ENCODE results near the gene RABGAP1L. TPM values are rescaled to one million over a fixed set of nuclear protein-coding genes. Genes with fewer than 3 reads are reported as not detected.

Gene RABGAP1L
- total RNA-seq, 1 experiment from 2014 or later = 14.2 TPM

DNA sequence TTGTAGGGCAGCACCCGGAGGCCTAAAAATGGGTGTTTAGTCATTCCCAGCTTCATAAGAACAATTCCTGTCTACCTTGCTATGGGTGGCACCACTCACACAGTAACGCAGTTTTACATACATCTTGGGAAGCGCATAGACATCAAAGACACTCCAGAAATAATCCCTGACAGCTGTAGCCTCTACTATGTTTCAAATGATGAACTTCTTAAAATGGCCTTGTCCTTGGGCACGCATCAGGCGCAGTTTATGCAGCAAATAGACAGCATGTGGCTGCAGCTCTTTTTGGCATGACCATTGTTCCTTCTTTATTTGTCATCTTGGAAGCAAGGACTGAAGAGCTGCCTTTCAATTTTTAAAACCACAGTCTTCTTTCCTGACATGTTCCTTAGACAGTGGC lies 762.8 kb downstream of the RABGAP1L start:
- no peak for DNase-seq (ENCODE audit: low read depth)

- DNase-seq (ENCODE audit: low read depth) = no peak
Observed at GRCh38 chr1:174923820-174924219, 764.5 kb downstream of the RABGAP1L start.

GRCh38 chr1:174928541-174928940 lies 769.2 kb downstream of the RABGAP1L start:
- DNase-seq (ENCODE audit: low read depth) = no peak

DNA sequence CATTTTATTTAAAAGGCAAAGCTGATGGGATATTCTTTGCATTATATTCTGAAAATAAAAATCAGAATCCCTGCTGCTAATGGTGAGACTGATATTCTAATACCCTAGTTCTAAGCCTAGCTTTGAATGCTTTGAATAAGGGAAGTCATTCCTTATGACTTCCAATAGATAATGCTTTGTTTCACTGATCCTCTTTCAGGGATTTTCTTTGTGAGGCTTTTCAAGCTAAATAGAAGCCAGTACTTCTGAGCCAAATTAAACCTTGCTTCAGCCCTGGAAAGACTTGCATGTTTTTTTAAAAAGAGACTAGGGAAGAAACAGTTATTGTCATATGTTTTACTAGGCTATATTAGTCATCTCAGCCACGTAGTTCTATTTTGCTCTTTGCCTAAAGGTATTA lies 771.9 kb downstream of the RABGAP1L start:
- no peak for DNase-seq (ENCODE audit: low read depth)

DNA sequence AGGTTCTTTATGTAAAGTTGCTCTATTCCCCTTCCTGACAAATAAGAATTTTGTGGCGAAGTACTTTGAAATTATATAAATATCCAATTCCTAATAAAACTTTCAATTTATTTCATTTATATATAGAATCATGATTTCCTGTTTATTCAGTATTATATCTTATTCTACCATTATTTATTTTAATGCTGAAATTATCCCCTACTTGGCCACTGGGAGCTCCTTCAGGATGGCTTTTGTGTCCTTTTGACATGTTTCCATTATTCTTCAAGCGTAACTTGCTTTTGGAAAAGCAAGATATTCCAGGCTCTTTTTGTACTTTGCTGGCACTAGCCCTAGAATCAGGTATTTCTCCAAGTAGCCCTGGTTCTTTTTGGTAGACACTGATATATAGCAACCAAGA lies 773.3 kb downstream of the RABGAP1L start:
- no peak for DNase-seq (ENCODE audit: low read depth)

- no peak for DNase-seq (ENCODE audit: low read depth)
Observed at GRCh38 chr1:174935961-174936727, 776.8 kb downstream of the RABGAP1L start.

DNA sequence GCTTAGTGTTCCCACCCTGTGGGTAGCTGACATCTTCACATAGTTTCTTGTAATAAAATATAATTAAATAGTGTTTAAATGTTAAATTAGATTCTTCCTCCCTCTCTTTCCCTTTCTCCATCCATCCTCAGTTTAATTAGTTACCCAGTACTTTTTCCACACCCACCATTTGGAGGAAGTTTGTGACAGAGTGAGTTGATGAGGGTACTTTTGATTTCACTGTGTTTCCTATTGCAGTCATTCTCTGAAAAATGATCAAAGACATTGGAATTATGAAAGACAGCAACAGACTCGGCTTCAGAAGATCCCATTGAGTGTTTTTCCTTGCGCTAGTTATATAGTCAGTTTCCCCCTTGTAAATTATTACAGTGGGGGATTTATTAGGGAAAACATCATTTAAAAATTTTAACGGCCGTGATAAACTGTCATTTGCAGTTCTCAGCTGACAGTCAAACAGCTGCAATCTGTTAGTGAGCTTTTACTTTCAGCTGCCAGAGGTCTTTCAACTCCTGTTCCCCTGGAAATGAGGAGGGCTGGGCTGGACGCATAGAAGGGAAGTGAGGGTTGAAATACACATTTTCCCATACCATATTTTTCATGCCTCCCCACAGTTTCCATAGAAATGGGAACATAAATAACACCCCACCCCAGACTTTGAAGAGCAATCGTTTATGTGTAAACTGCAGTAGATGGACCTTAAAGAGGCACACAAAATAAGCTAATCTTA lies 779.1 kb downstream of the RABGAP1L start:
- DNase-seq (ENCODE audit: low read depth) = no peak

DNA sequence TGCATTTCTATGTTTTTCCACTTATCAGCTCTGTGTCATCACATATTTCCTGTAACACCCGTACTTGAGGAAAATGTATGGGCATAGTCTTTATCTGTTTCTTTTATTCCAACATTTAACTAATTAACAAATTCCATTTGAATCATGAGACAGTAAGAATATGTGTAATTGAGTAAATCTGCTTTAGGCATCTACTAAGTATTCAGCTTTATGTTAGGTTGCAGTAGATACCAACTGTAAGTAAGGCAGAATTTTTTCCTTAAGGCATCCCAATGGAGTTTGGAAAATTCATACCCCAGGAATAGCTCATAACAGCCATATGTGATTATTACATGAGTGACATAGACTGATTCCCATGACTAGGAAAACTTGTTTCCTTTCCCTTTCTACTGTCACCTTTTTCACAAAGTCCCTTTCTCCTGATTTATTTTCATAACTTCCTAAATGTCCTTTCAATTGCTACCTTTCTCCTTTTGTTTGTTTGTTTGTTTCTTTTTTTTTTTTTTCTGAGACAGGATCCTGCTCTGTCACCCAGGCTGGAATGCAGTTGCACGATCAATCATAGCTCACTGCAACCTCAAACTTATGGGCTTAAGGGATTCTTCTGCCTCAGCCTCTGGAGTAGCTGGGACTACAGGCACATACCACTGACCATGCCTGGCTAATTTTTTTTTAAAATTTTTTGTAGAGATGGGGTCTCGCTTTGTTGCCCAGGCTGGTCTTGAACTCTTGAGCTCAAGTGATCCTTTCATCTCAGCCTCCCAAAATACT lies 780.6 kb downstream of the RABGAP1L start:
- DNase-seq (ENCODE audit: low read depth) = no peak

DNA sequence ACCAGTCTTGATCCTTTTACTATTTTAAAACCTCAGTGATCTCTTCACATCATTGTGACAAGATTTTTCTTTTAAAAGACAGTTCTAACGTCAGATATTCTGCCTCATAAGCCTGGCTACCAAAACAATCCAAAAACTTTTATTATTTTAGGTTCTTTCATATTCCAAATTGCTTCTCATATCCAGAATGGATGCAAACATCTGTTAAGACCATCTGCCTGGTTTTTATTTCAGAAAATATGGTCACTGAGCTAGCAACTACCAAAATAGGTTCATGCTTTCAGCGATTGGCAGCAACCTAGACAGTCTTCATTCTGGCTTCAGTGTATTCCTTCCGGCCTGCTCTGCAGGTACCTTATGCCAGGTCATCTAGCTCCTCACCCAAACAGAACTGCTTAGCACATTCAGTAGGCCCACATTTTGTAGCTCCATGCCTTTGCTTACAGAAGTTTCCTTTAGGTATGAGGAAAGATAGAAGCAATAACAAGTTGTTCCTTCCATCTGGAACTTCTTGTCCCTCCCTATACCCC lies 781.4 kb downstream of the RABGAP1L start:
- no peak for DNase-seq (ENCODE audit: low read depth)

GRCh38 chr1:174942547-174943255 lies 783.4 kb downstream of the RABGAP1L start:
- DNase-seq (ENCODE audit: low read depth) = no peak

- no peak for DNase-seq (ENCODE audit: low read depth)
Observed at GRCh38 chr1:174946031-174946430, 786.7 kb downstream of the RABGAP1L start.

DNA sequence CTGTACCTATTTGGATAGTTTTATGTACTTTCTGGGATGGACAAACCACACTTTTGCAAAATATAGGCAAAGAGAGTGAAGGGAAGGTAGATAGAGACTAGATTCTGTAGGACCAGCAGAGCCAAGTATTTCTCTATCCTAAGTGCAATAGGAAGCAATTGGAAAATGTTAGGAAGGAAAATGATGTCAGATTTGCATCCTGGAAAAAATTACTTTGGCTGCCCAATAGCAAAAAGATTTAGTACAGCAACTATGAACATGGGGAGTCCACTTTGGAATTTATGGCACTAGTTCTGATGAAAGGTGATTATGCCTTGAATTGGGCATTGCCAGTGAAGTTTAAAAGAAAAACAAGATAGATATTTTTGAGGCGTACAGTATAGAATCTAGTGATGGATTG lies 789.7 kb downstream of the RABGAP1L start:
- no peak for DNase-seq (ENCODE audit: low read depth)

DNA sequence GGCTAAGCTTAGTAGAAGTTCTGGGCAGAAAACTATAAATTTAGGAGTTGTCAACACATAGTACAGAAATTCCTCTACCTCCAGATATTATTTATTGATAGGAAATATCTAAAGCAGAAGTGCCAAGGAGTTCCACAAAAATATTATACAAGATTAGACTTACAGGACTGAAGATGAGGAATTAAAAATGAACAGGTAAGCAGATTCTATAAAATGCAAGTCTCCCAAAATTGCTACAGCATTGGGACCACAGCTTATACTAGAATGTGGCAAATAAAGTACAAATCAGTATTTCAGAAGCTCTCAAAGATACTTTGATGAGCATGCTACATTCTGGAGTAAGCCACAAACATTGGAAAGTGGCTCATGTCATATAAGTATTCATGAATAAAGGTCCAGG lies 790.3 kb downstream of the RABGAP1L start:
- no peak for DNase-seq (ENCODE audit: low read depth)

- no peak for DNase-seq (ENCODE audit: low read depth)
Observed at GRCh38 chr1:174953285-174954072, 794.2 kb downstream of the RABGAP1L start.

GRCh38 chr1:174954073-174954460 lies 794.7 kb downstream of the RABGAP1L start:
- DNase-seq (ENCODE audit: low read depth) = no peak

- DNase-seq (ENCODE audit: low read depth) = no peak
Observed at GRCh38 chr1:174954671-174955669, 795.6 kb downstream of the RABGAP1L start.

DNA sequence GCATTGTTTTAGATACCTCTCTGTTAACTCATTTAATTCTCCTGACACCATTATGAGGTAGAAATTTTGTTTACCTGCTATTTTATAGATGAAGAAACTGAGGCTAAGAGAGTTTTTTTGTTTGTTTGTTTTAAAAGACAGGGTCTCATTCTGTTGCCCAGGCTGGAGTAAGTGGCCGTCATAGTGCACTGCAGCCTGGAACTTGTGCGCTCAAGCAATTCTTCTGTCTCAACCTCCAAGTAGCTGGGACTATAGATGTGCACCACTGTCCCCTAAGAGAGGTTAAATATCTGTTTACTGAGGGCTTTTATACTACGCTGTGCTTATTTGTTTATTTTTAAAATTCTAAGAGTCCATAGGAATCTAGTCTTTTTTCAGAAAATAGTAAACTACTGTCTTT lies 796.8 kb downstream of the RABGAP1L start:
- DNase-seq (ENCODE audit: low read depth) = no peak

DNA sequence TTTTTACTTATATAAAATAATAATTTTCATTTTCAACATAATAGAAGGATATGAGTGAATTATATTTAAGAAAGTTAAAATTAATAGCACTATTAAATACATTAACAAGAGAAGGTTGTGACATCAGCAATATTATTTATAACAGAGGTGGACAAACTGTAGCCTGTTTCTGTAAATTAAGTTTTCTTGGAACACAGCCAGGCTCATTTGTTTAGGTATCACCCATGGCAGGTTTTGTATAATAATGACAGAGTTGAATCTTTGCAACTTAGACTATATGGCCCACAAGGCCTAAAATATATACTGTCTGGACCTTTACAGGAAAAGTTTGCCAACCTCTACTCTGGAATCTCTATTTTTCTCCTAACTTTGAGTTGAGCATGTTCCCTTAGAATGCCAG lies 797.7 kb downstream of the RABGAP1L start:
- no peak for DNase-seq (ENCODE audit: low read depth)

GRCh38 chr1:174957829-174958228 lies 798.5 kb downstream of the RABGAP1L start:
- no peak for DNase-seq (ENCODE audit: low read depth)

- DNase-seq (ENCODE audit: low read depth) = no peak
Observed at GRCh38 chr1:174958396-174958795, 799.1 kb downstream of the RABGAP1L start.
